Activated naive CD8-positive, alpha-beta T cell treated with anti-CD3 and anti-CD28 coated beads, Interleukin-2, amount 50 U/mL, for 24 hours (primary cell): ENCODE measurements around the gene MYL7.
A peak's percentile ranks its signal among the peaks of the same experiment; 100 is the strongest.

ENCODE experiments used
- ATAC-seq: fragments of 150-1000 bp; cut with Tn5 transposase; one replicate; pipeline ENCODE4 v1.10.0; 2021
- DNase-seq: peaks from one replicate; pipeline ENCODE4 v3.0.0; 2021
- H3K27ac Mint-ChIP-seq: one replicate; pipeline ENCODE4 v1.8.0; 2021; ENCODE audit warnings: mild to moderate bottlenecking, mixed read lengths
- H3K27me3 Mint-ChIP-seq: one replicate; pipeline ENCODE4 v1.8.0; 2021; ENCODE audit warnings: mixed read lengths
- H3K36me3 Mint-ChIP-seq: one replicate; pipeline ENCODE4 v1.8.0; 2021; ENCODE audit warnings: low read depth, mixed read lengths
- H3K4me1 Mint-ChIP-seq: one replicate; pipeline ENCODE4 v1.8.0; 2021; ENCODE audit warnings: mixed read lengths
- H3K4me3 Mint-ChIP-seq: one replicate; pipeline ENCODE4 v1.8.0; 2021; ENCODE audit warnings: mild to moderate bottlenecking, moderate library complexity, mixed read lengths
- H3K9me3 Mint-ChIP-seq: one replicate; pipeline ENCODE4 v1.8.0; 2021; ENCODE audit warnings: mixed read lengths

Gene MYL7

GRCh38 chr7:44149571-44150465, 8.7 kb upstream of the MYL7 start:
- DNase-seq (no peak), ATAC-seq (no peak)
- Mint-ChIP-seq H3K4me3 (no peak overlapping the region), H3K27me3 (peaks cover 4% of the 10 kb centered on the region), H3K27ac (no peak overlapping the region), H3K4me1 (peaks cover 7% of the 10 kb centered on the region), H3K36me3 (no peaks in the 10 kb centered on the region), H3K9me3 (no peaks in the 10 kb centered on the region)

DNA sequence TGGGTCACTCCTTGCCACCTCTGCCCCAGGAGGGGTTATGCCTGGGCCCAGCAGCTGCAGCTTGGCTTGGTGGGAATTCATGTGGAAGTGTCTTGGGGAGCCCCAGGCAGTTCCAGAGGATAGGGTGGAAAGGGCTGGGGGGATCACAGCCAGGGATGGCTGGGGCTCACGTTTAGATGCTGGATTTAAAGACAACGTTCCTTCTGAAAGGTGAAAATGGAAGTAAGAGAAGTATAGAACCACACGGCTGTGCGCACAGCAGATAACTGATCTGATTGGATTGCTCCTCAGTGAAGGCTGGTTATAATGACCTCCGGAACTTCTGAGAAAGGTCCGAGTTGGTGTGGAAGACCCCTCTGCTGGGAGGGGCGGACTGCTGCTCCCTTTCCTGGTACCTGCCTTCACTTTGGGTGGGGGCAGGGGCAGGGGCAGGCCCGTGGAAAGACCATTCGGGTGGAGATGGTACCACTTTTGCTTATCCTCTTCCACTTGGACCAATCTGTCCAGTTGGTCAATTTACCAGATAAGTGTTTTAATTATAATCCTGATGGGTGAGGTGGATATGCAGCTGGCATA, 7.9 kb upstream of the MYL7 start:
- DNase-seq: no peak
- H3K27me3 Mint-ChIP-seq: peaks cover 4% of the 10 kb centered on the region
- no peak overlapping the region for H3K4me3 Mint-ChIP-seq
- H3K9me3 Mint-ChIP-seq: no peaks in the 10 kb centered on the region
- H3K36me3 Mint-ChIP-seq: no peaks in the 10 kb centered on the region
- no peak overlapping the region for H3K27ac Mint-ChIP-seq
- peaks cover 7% of the 10 kb centered on the region for H3K4me1 Mint-ChIP-seq
- ATAC-seq: no peak

DNA sequence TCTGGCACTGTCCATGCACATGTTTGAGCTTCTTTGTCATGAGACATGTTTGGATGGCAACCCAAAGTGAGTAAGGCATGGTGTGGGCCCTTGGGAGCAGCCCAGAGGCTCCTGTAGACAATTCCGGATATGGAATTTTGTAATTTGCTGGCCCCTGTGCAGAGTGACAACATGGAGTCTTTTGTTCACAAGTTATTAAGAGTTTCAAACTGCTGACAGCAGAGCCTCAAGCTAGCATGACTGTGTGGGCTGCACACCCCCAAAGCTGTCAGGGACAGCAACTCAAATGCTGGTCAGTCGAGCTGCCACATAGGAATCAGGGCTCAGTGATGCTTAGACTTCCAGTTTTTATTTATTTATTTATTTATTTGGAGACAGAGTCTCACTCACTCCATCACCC, 7.0 kb upstream of the MYL7 start:
- Mint-ChIP-seq H3K27me3 (peaks cover 4% of the 10 kb centered on the region), H3K4me3 (no peak overlapping the region), H3K36me3 (no peaks in the 10 kb centered on the region), H3K9me3 (no peaks in the 10 kb centered on the region), H3K27ac (no peak overlapping the region), H3K4me1 (peaks cover 7% of the 10 kb centered on the region)
- no peak for ATAC-seq
- no peak for DNase-seq

DNA sequence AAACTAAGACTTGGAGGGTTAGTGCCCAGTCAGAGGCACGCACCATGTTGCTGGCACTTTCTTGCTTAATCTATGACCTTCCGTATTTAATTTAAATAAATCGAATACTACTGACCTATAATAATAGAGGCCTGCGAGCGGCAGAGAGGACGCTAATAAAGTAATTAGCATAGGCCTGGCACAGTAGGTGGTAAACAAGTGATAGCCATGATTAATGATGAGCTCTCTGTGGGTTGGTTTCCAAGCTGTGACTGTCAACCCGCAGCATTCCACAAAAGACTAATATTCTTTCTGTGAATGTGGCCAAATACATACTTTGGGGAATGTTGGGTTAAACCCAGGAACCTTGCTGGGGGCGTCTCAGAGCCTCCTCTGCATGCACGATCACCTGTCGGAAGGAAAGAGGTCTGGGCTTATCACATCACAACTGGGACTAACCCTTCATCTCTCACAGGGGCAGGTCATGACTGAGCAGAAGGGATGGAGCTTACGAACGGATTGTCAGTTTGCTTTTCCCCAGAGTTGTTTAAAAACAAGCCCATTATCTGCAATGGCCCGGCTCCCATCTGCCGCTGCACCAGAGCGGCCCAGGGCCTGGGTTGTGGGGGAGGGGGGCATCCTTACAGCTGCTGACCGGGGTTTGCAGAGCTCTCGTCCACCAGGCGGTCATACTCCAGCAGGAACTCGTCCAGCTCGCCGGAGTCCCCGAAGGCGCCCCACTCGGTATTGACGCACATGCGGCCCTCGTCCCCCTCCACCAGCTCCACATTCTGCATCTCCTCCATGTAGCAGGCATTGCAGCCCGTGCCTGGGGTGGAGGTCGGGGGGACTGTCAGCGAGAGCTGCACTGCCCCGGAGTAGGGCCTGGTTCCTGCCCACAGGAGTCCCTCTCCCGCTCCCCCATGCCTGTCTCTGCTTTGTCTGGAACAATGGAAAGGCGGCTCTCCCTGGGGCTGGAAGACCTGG, 6.2 kb upstream of the MYL7 start:
- Mint-ChIP-seq H3K4me3 (no peak overlapping the region), H3K27me3 (peaks cover 4% of the 10 kb centered on the region), H3K36me3 (no peaks in the 10 kb centered on the region), H3K9me3 (no peaks in the 10 kb centered on the region), H3K4me1 (peaks cover 7% of the 10 kb centered on the region), H3K27ac (no peak overlapping the region)
- no peak for DNase-seq
- ATAC-seq: no peak

DNA sequence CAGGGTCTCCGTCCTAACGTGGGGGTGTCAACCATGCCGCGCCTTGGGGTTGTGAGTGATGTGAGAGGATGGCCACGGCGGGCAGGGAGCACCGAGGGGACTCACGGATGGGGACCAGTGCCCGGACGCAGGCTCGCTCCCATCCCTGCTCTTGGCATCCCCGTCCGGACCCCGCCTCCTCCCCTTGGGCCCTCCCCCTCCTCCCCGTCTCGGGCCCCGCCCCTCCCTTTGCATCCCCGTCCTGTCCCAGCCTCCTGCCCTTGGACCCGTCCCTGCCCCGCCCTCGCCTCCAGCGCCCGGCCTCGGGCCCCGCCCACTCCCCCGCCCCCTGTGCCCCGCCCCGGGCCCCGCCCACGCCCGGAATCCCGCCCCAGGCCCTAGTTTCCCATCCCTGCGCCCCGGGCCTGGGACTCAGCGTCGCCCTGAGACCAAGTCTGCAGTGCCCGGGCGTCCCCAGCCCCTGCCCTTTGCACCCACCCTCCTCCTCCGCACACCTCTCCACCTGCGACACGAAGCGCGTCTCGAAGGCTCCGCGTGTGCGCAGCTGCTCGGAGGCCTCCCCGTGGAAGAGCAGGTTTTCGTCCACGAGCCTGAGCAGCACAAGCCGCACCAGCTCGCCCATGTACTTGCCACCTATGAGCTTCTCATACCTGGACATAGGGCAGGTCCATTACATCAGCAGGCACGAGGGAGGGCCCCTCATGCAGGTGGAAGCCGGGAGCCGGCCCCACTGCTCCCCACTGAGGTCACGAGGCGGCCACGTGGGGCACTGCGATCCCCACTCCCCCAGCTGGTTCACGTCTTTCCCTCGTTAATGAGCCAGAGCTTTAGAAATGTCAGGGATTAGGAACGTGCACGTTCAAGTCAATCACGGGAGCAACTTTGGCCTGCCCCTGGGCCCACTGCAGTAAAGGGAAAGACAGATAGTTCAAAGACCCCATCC, 5.1 kb upstream of the MYL7 start:
- DNase-seq (peak; percentile 65), ATAC-seq (peak; percentile 41)
- Mint-ChIP-seq H3K27ac (no peak overlapping the region), H3K4me3 (peak overlapping the region; percentile 62), H3K27me3 (peaks cover 4% of the 10 kb centered on the region), H3K9me3 (no peaks in the 10 kb centered on the region), H3K36me3 (no peaks in the 10 kb centered on the region), H3K4me1 (peaks cover 7% of the 10 kb centered on the region)

GRCh38 chr7:44145479-44145968, 4.4 kb upstream of the MYL7 start:
- H3K36me3 Mint-ChIP-seq: no peaks in the 10 kb centered on the region
- H3K4me1 Mint-ChIP-seq: peaks cover 7% of the 10 kb centered on the region
- ATAC-seq (peak; percentile 64), DNase-seq (peak; percentile 59)
- peaks cover 4% of the 10 kb centered on the region for H3K27me3 Mint-ChIP-seq
- peak overlapping the region; percentile 62 for H3K4me3 Mint-ChIP-seq
- no peaks in the 10 kb centered on the region for H3K9me3 Mint-ChIP-seq
- H3K27ac Mint-ChIP-seq: no peak overlapping the region

- ATAC-seq (no peak), DNase-seq (no peak)
- H3K36me3 Mint-ChIP-seq: no peaks in the 10 kb centered on the region
- no peaks in the 10 kb centered on the region for H3K9me3 Mint-ChIP-seq
- peaks cover 7% of the 10 kb centered on the region for H3K4me1 Mint-ChIP-seq
- peaks cover 4% of the 10 kb centered on the region for H3K27me3 Mint-ChIP-seq
- H3K27ac Mint-ChIP-seq: no peak overlapping the region
- H3K4me3 Mint-ChIP-seq: no peak overlapping the region
Observed at GRCh38 chr7:44144968-44145478, 3.9 kb upstream of the MYL7 start.

DNA sequence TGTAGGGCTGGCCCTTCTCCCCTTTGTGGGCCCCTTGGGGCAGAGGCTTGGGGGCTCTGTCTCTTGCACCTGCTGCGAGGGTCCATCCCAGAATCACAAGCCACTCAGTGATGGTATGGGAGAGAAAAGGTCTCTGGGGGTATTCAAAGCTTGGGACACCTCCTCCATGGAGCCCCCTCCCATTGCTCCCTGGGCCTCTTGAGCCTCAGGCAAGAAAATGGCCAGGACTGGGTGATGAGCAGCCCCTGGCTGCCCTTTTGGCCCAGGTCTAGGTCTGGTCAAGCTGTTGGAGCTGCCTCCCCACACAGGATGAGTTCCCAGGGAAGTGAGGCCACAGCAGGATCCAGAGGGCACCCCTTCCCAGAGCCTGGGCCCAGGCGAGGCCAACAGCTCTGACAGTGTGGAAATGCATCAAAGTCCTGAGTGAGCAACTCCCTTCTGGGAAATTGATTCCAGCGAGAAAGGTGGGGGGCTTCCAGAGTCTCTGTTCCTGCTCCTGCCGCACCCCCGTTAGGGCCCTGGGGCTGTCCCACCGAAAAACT, 3.4 kb upstream of the MYL7 start:
- Mint-ChIP-seq H3K4me3 (no peak overlapping the region), H3K9me3 (no peaks in the 10 kb centered on the region), H3K36me3 (no peaks in the 10 kb centered on the region), H3K4me1 (peaks cover 7% of the 10 kb centered on the region), H3K27me3 (peaks cover 4% of the 10 kb centered on the region), H3K27ac (no peak overlapping the region)
- no peak for DNase-seq
- no peak for ATAC-seq

DNA sequence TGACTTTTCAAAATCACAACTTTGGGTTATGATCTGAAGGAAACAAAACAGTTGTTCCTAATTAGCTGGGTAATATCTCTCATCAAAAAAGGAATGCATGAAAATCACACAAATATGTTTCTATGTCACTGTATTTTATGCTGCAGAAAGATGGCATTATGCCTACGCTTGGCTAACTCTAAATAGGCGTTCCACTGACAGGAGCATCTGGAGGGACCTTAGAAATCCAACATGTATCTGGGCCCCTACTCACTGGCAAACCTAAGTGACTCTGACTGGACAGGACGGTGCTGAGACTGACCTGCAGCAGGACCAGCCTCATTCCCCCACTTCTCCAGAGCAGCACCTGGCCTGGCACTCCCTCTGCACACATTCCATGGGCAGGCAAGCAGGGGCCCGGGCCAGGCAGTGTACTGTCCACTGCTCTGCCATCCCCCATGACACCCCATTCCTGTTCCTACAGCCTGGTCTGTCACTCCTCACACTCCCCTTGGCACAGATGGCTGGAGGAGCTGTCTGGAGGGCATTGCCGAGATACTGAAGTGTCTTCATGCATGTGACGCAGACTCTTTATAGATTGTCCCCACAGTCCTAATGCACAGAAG, 2.6 kb upstream of the MYL7 start:
- no peak overlapping the region for H3K27ac Mint-ChIP-seq
- ATAC-seq (no peak), DNase-seq (no peak)
- H3K4me1 Mint-ChIP-seq: peaks cover 7% of the 10 kb centered on the region
- peaks cover 4% of the 10 kb centered on the region for H3K27me3 Mint-ChIP-seq
- H3K9me3 Mint-ChIP-seq: no peaks in the 10 kb centered on the region
- H3K4me3 Mint-ChIP-seq: no peak overlapping the region
- no peaks in the 10 kb centered on the region for H3K36me3 Mint-ChIP-seq

GRCh38 chr7:44142028-44142427, 896 bp upstream of the MYL7 start:
- ATAC-seq (no peak), DNase-seq (no peak)
- H3K27me3 Mint-ChIP-seq: peaks cover 4% of the 10 kb centered on the region
- no peaks in the 10 kb centered on the region for H3K36me3 Mint-ChIP-seq
- H3K4me3 Mint-ChIP-seq: no peak overlapping the region
- H3K4me1 Mint-ChIP-seq: peaks cover 7% of the 10 kb centered on the region
- H3K27ac Mint-ChIP-seq: no peak overlapping the region
- H3K9me3 Mint-ChIP-seq: no peaks in the 10 kb centered on the region

DNA sequence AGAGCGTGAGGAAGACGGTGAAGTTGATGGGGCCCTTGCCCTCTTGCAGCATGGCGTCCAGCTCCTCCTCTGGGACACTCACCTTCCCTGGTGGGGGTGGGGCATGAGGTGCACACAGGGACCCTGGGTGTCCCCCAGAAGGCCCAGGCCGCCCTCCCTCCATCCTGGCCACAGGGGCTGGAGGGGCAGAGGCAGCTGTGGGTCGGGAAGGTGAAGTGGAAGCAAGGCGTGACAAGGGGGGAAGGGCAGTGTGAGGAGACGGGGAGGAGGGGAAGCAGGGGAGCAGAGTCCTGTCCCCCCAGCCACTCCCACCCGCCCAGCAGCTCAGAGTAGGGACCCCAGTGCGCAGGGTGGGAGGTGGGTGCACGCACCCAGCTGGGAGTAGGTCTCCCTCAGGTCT, 791 bp downstream of the MYL7 start:
- no peak overlapping the region for H3K27ac Mint-ChIP-seq

DNA sequence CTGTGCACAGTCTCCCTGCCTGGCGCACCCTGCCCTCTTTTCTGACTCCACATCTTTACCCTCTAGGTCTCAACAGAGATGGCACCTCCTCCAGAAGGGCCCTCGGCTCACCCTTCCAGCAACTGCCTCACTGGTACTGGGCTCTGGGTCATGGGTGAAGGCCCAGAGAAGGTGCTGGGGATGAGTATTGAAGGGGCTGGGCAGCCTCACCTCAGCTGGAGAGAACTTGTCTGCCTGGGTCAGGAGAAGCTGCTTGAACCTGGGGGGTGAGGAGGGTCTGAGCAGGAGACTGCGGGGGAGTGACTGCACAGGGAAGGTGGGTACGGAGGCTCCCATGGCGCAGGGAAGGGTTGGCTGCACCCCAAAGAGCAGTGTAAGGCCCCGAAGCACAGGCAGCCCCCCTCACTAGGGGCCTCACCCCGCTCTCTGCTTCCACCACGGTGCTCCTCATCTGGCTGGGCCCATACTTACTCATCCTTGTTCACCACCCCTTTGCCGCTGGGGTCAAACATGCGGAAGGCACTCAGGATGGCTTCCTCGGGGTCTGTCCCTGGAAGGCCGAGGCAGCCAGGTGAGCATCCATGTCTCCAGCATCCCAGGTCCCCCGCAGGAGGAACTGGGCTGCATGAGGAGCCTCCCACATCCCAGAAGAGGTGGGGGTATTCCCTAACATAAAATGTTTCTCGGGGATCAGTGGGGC, 1.7 kb downstream of the MYL7 start:
- no peak overlapping the region for H3K27ac Mint-ChIP-seq
- no peaks in the 10 kb centered on the region for H3K27me3 Mint-ChIP-seq
- DNase-seq (no peak), ATAC-seq (no peak)
- no peaks in the 10 kb centered on the region for H3K36me3 Mint-ChIP-seq
- H3K9me3 Mint-ChIP-seq: no peaks in the 10 kb centered on the region
- H3K4me3 Mint-ChIP-seq: no peak overlapping the region
- no peaks in the 10 kb centered on the region for H3K4me1 Mint-ChIP-seq

More for the DNA sequence above, 791 bp downstream of the MYL7 start:
- Mint-ChIP-seq H3K4me1 (peaks cover 3% of the 10 kb centered on the region), H3K4me3 (no peak overlapping the region), H3K27me3 (peaks cover 4% of the 10 kb centered on the region), H3K9me3 (no peaks in the 10 kb centered on the region), H3K36me3 (no peaks in the 10 kb centered on the region)
- no peak for ATAC-seq
- no peak for DNase-seq
